ENCODE measurements around the gene FHL3.

FHL3 gene

GRCh38 chr1:38046884-38047602 is 41.7 kb upstream of the FHL3 start:
- TF ChIP-seq CTCF (IDR thresholded peaks at IDR 0.05; ENCODE audit: extremely low read depth, missing control alignments): no peak
- peak; percentile 97 for DNase-seq (ENCODE audit: low spot score)

- DNase-seq (ENCODE audit: low spot score): no peak
- TF ChIP-seq CTCF (IDR thresholded peaks at IDR 0.05; ENCODE audit: extremely low read depth, missing control alignments): no peak
Observed at GRCh38 chr1:38046333-38046883, 41.1 kb upstream of the FHL3 start, which contains the start of gene POU3F1. TSS of gene POU3F1 (minus strand) at chr1:38046793. CDS start at chr1:38046743, 50 bp downstream.

GRCh38 chr1:38045401-38046332 is 40.4 kb upstream of the FHL3 start:
- no peak for DNase-seq (ENCODE audit: low spot score)
- no peak for TF ChIP-seq CTCF (IDR thresholded peaks at IDR 0.05; ENCODE audit: extremely low read depth, missing control alignments)

GRCh38 chr1:38044221-38045215 is 39.2 kb upstream of the FHL3 start:
- TF ChIP-seq CTCF (IDR thresholded peaks at IDR 0.05; ENCODE audit: extremely low read depth, missing control alignments): no peak
- DNase-seq (ENCODE audit: low spot score): no peak

- no peak for TF ChIP-seq CTCF (IDR thresholded peaks at IDR 0.05; ENCODE audit: extremely low read depth, missing control alignments)
- no peak for DNase-seq (ENCODE audit: low spot score)
Observed at GRCh38 chr1:38043036-38043747, 37.9 kb upstream of the FHL3 start.

Measured in GM20000 (cell line).